RPMI7951 (cell line): ENCODE results near the gene GUCY2D. TPM values are rescaled to one million over a fixed set of nuclear protein-coding genes. Genes with fewer than 3 reads are reported as not detected.

Source experiments
- DNase-seq: peaks from one replicate; pipeline ENCODE4 v3.0.0-alpha.2; 2012; ENCODE audit warnings: low read depth
- total RNA-seq: library from RNA; depleted of rRNA; stranded (reverse); fragments of >200 nt; shearing (Covaris generic); gene quantifications from 2 replicates; pipeline ENCODE4 v1.2.3, GENCODE V29; 2014; rRNA removed

The GUCY2D gene
- total RNA-seq, 1 experiment from 2014 or later, result not detected

GRCh38 chr17:8063761-8064534 lies 61.5 kb downstream of the GUCY2D start:
- DNase-seq, result no peak

GRCh38 chr17:8064561-8065019 lies 62.2 kb downstream of the GUCY2D start:
- DNase-seq, result no peak

GRCh38 chr17:8066841-8067775 lies 64.7 kb downstream of the GUCY2D start:
- no peak for DNase-seq

GRCh38 chr17:8067806-8068205 lies 65.4 kb downstream of the GUCY2D start:
- no peak for DNase-seq

GRCh38 chr17:8068736-8069586 lies 66.5 kb downstream of the GUCY2D start:
- DNase-seq, result no peak

- no peak for DNase-seq
Measured at GRCh38 chr17:8069587-8069860, 67.1 kb downstream of the GUCY2D start.

Other genes with a start within 250 kb of the GUCY2D start
- gene KDM6B, start 168.4 kb upstream of the GUCY2D start, total RNA-seq, result 0.20 and 0.48 TPM in 2 replicates
- gene TMEM88, start 147.5 kb upstream of the GUCY2D start, total RNA-seq, result not detected in 2 replicates
- 94.4 and 110 TPM in 2 replicates for gene NAA38, start 145.1 kb upstream of the GUCY2D start, total RNA-seq
- gene CYB5D1, start 144.6 kb upstream of the GUCY2D start, total RNA-seq, result 5.7 and 6.1 TPM in 2 replicates
- 20.3 and 30.8 TPM in 2 replicates for gene CHD3, start 113.8 kb upstream of the GUCY2D start, total RNA-seq
- gene RNF227, start 86.3 kb upstream of the GUCY2D start, total RNA-seq, result 2.3 and 7.8 TPM in 2 replicates
- gene KCNAB3, start 72.8 kb upstream of the GUCY2D start, total RNA-seq, result 1.1 TPM in 2 replicates
- 39.9 and 54.2 TPM in 2 replicates for gene TRAPPC1, start 70.7 kb upstream of the GUCY2D start, total RNA-seq
- 19.6 and 23.2 TPM in 2 replicates for gene CNTROB, start 70.4 kb upstream of the GUCY2D start, total RNA-seq
- not detected in 2 replicates for gene ALOX15B, start 36.4 kb downstream of the GUCY2D start, total RNA-seq
- not detected in 2 replicates for gene ALOX12B, start 85.1 kb downstream of the GUCY2D start, total RNA-seq
- gene ALOXE3, start 115.9 kb downstream of the GUCY2D start, total RNA-seq, result 0.12 TPM in 1 of 2 replicates, not detected in the other
- gene HES7, start 121.5 kb downstream of the GUCY2D start, total RNA-seq, result 0.48 TPM in 1 of 2 replicates, not detected in the other
- 3.0 and 8.2 TPM in 2 replicates for gene PER1, start 149.8 kb downstream of the GUCY2D start, total RNA-seq
- 2.0 and 2.1 TPM in 2 replicates for gene VAMP2, start 160.3 kb downstream of the GUCY2D start, total RNA-seq
- gene TMEM107, start 173.8 kb downstream of the GUCY2D start, total RNA-seq, result 53.3 and 64.7 TPM in 2 replicates
- 3.0 and 5.9 TPM in 2 replicates for gene BORCS6, start 187.6 kb downstream of the GUCY2D start, total RNA-seq
- 94.7 and 97.8 TPM in 2 replicates for gene AURKB, start 208.0 kb downstream of the GUCY2D start, total RNA-seq
- 3.4 and 3.7 TPM in 2 replicates for gene CTC1, start 245.4 kb downstream of the GUCY2D start, total RNA-seq
- gene PFAS, start 246.7 kb downstream of the GUCY2D start, total RNA-seq, result 10.5 and 16.8 TPM in 2 replicates